GM21786 (cell line): ENCODE data around the gene IL17B.

ENCODE experiments used
- ATAC-seq: cut with Tn5 transposase; IDR thresholded peaks from one replicate; pipeline ENCODE4 v1.9.1; 2021; ENCODE audit not compliant: unreplicated experiment

The IL17B gene

DNA sequence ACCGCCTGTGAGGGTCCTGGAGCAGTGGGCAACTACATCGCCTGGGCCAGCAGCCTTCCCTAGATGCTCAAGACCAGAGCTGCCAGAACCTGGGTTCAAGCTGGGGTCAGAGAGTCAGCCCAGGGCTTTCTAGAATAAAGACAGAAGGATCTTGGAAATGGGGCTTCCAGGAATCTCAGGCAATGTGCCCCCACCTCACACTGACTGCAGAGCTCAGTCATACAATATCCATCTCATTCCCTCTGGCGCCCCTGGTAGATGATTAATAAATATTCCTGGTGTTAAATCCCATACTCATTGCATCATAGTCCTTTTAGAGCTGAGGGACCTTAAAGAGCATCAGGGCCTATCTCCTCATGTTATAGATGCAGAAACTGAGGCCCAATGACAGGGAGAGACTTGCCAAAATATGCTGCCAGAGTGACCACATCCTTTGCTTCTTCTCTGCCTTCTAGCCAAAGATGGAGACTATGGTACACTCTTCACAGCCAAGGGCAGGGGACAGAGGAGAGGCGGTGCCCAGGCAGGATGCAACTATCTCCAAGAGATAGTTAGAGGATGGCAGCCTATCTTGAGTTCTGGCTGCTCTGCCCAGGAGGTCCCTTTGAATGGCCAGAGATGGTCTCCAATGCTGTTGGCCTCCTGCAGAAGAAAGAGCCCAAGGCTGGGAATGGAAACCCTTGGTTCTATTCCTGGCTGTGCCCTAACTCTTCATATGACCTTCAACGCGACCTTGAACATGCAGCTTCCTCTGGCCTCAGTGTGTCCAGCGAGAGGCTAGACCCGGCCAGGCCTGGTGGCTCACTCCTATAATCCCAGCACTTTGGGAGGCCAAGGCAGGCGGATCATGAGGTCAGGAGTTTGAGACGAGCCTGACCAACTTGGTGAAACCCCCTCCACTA is 36.2 kb upstream of the IL17B start:
- ATAC-seq, result no peak

DNA sequence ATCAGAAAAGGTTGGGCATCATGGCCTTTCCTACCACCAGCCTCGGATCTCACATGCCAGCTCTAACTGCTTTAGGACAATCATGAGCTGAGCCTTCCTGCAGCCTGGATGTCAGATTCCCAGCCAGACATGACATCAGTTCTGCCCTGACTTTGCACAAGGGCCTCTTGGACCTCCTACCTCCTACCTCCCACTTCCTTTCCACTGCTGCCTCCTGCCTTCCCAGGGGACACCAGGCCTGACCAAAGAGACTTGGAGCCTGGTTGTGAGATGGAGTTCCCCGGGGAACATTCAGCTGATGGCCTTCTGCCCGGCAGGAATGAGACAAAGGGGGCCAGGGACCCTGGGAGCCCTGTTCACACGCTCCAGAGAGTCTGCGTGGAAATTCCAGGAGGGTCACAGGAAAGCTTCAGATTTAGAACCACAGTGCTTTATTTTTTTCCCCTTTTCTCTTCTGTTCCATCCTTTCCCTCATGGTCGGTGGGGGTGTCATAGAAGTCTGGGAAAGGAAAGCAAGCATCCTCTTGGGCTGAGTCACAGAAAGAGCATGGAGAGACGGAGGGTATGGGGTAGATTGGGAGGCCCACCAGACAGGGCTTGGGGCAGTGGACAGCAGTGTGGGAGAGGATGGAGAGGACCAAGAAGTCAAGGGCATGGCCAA is 35.4 kb upstream of the IL17B start:
- ATAC-seq, result no peak

DNA sequence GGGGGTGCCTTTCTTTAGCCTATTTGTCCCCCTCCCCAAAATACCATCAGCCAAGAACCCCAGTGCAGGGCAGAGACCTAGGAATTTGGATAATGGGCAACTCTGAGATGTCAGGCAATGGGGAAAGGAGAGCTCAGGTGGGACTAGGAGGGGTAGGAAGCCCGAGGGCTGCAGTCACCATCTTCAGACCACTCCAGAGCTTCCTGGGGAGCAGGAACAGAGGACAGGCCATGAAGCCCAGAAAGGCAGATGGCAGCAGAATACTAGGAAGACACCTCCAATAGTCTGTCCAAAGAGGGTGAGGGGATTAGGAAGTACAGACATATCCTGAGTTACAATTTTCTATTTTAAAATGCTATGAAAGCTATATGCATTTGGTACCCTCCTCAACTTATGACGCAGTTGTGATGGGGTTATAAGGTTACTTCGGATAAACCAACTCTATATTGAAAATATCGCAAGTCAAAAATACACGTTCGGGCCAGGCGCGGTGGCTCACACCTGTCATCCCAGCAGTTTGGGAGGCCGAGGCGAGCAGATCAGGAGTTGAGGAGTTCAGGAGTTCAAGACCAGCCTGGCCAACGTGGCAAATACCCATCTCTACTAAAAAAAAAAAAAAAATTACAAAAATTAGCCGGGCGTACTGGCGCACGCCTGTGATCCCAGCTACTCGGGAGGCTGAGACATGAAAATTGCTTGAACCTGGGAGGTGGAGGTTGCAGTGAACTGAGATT is 34.6 kb upstream of the IL17B start:
- no peak for ATAC-seq

DNA sequence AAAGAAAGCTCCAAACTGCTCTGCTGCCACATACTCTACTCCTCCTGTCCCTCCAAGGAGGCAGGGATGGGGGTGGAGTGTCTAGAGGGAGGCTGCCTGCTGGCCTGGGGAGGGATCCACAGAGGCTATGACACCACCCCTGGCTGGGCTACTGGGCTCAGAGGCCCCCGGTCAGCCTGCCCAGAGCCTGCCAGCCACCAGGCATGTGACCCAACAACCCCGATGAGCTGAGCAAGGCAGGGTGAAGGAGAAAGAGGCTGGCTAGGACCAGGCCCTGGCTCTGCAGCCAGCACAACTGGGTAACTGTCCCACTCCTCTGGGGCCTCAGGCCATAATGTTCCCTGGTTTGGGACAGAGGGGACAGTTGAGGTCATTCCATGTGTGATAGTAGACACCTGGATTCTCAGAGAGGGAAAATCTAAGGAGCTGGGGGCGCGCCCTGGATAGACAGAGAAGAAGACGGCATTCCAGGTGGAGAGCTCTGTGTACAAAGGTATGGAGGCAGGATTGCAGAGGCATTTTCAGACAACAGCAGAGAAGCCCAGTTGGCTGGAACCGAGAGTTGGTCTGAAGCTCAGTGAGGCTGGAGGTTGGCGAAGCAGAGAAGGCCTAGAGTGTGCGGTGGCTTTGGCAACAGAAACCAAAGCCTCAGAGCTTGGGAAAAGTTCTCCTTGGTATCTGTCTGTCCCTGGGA is 33.8 kb upstream of the IL17B start:
- ATAC-seq, result no peak

DNA sequence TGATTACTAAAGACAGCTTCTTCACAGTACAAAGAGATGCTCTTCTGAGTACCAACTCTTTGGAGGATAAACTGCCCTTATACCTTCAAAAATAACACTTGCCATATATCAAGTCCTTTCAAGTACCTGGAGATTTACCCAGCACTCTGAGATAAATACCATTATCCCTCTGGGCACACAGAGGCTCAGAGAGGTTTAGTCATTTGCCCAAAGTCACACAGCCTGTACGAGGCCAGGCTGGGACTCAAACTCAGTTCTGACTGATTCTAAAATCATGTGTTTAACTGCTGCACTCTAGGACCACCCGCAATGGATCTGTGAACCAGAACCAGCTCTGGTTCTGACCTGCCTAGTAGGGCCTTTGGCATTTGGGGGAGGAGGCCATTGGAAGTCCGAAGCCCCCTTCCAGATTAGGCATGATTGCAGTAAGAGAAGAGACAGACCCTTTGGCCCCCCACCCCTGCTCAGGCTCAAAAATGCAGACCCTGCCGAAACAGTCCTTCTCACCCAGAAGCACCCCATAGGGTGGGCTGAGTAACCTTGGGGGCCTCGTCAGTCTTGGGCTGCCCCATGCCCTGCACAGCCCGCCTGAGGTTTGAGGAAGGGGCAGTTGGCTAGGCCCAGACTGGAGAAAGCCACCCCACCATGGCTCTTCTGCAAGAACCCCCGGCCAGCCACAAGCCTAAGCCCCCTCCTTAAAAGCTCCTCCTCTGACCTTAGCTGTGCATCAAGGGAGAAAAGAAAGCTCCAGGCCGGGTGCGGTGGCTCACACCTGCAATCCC is 32.8 kb upstream of the IL17B start:
- no peak for ATAC-seq

DNA sequence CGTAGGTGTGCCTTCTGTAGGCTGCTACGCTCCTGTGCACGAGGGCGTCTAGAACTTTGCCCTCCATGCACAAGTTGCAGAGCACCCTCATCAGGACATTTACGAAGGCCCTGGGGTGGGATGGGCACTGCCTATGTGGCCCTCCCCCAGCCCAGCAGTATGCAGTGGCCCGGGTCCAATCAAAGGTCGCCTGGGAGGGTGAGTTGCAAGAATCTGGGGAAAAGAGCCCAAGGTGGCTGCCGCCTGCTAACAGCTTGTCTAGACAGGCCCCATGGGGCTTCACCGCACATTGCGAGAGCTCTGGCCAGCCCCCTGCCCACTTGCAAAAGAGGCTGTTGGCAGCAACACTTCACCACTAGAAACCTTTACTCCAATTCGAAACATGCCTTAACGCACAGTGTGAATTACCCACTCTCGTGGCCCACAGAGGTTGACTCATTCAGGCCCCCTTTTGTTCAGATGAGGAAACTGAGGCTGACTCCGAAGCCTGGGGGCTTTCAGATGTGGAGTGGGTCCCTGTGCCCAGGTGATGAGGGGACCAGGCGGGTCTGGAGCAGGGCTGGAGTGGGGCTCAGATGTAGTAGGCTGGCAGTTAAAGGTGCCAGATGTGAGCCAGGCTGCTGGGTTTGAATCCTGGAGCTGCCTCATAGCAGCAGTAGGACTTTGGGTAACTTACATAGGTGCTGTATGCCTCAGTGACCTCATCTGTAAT is 31.8 kb upstream of the IL17B start:
- no peak for ATAC-seq

DNA sequence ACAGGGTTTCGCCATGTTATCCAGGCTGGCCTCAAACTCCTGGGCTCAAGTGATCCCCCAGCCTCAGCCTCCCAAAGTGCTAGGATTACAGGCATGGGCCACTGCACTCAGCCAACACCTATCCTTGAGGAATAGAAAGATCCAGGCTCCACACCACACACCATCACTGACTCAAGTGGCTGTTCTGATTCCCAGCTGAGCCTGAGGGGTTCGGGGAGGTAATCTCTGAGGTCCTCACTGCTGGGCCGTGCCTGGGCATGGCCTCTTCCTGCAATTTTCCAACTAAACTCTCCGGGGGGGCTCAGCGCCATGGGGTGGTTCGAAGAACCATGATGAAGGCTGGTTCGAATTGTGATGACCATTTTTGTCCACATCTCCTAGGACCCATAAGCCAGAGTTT is 31.0 kb upstream of the IL17B start:
- ATAC-seq, result no peak

DNA sequence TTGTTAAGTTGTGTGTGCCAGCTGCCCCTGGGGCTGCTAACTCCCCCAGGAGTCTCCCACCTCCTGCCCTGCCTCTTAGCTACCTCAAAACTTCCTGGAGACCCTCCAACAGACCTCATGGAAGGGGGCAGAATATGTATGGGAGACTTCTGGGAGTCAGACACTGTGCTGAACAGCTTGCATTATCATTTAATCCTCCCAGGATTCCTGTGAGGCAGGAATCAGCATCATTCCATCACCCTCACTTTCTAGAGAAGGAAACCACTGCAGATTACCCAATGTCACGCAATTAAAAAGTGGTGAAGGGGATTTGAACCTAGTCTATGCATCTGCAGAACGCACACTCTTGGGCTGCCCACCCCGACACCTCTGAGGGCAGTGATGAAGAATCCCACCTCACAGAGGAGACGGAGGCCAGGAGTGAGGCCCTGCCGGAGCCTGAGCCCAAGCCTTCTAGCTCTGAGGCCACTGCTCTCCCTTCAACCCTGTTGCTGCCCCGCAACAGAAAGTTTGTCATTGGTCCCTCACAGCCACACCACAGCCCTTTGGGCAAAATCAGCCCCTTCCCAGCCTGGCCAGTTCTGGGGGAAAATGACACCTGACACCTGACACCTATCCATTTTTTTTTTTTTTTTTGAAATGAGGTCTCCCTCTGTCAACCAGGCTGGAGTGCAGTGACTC is 30.3 kb upstream of the IL17B start:
- ATAC-seq, result no peak

DNA sequence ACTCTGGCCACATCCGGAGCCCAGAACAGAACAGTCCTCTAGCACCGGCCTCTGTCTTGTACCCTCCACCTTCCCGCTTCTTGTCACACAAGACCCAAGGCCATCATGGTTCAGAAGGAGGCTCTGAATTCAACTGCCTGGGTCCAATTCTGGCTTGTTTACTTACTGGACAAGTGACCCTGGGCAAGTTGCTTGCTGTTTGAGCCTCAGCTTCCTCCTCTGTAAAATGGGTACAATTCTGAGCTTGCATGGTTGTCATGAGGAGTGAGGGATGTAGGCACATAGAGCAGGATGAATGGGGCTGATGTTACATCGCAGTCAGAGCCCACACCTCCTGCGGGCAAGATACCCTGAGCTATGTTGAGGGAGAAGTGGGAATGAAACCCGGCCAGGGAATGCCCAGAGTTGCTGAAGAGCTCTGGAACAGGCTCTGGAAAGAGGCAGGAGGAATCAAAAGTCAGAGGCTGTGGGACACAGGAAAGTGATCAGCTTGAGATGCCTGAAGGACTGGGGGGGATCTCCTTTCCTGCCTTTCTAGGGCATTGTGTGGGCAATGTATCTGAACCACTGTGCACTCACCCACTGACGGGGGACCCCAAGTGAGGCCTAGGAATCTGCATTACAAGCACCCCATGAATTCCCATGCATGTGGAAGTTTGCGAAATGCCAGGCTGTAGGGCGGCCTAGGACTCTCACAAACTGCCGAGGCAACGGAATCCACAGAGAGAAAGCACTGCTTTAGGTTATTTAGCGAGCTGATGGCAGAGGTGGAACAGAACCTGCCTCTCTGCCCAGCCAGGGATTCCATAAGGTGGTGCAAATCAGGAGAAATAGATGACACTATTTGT is 29.4 kb upstream of the IL17B start:
- no peak for ATAC-seq

DNA sequence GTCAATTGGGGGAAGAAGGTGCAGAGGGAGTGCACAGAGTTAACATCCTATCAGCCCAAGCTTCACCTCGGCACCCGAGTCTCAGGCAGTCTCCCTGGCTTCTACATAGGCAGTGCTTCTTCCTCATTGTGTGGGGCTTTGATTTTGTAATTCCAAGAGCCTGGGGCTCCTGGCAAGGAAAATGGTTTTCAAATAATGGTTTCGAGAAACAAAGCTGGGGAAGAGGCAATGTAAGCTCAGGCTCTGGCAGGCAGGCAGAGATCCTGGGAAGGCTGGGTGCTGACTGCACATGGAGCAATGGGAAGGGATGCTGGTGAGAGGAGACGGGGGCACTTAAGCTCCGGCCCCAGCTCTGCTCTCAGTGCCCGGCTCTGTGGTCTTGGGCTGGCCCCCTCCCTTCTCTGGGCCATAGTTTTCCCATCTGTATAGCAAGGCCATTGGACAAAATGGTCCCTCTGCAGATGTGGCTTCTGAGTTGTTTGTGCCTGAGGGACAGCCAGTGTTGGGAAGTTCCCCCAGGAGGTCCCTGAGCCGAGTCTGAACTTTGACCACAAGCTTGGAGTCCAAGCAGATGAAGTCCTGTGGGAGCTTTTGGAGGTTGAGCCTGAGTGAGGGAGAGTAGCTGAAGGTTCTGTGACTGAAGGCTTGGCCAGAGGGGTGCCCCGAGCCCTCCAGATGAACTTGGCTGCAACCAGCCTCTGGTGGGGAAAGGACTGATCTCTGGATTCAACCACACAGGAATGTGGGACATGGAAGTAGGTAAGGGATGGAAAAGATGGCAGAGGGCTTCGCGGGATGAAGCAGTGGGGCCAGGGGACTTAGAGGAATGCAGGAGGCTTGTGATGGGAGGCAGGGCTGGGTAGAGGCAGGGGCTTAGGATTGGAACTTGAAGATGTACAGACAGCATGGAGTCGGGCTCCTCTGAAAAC is 28.5 kb upstream of the IL17B start:
- ATAC-seq, result no peak

DNA sequence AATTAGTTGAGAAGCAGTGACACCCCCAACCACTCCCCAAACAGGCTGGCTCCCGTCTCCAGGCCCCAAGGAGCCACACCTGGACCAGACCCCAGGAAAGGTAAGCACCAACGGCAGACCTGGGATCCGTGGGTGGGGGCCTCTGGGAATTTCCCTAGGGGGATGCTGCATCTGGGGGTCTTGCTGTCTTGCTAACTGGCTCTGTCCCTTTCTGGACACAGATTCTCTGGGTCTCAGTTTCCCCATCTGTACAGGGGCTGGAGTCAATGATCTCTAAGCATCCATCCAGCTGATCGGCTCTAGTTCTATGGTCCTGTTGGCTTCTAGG is 27.9 kb upstream of the IL17B start:
- ATAC-seq, result no peak

DNA sequence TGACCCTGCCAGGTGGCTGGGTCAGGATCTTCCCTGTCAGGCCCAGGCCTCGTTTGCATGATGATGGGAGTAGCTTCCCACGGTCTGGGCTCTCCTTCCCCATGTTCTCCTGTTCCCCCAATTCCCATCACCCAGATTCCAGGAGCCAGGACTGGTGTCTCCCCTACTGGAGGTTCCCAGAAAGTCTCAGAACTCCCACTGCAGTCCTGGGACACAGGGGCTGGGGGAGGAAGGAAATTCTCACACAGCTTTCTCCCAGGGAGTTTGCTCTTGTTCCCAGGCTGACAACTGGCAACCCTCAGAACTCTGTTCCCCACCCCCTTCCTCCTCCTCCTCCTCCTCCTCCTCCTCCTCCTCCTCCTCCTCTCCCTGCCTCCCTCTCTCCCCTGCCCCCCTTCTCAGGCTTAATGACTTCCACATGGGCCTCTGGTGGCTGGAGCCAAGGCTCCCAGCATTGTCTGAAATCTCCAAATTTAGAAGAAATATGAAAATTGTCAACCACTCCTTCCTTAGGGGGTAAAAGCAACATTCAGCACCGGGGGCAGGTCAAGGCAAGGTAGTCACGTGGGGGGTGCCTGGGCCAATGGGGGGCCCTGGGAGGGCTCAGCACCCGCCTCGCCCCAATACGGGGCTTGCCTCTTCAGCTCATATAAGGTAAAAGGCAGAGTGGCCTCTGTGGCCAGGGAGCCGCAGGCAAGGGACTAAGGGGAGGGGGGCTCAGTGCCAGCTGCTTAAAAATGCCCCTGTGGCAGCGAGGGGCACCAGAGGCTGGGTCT is 27.3 kb upstream of the IL17B start:
- ATAC-seq, result no peak

DNA sequence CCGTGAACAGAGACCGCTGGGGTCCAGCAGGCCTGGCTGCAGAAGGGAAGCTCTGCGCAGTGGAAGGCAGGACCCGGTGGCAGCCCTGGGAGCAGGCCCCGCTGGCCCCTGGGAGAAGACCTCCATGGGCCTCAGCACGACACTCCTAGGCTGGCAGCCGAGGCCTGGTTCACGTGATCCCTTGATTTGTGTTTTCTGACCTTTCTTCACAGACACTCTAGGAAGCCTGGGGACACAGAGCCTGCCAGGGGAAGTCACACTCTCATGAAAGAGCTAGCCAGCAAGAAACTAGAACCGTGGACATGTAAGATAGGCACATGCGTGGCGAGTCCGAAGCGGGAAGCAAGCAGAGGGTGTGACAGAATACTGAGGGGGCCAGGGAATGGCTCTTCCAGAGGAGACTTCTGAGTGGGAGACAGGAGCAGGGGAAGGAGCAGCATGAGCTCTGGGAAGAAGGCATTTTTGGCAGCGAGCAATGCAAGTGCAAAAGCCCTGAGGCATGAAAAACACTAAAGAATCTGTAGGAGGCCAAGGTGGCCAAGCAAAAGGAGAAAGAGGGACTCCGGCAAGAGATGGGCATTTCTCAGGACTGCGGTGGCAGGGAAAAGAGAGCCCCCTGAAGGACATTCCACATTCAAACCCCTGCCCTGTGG is 26.6 kb upstream of the IL17B start:
- no peak for ATAC-seq

DNA sequence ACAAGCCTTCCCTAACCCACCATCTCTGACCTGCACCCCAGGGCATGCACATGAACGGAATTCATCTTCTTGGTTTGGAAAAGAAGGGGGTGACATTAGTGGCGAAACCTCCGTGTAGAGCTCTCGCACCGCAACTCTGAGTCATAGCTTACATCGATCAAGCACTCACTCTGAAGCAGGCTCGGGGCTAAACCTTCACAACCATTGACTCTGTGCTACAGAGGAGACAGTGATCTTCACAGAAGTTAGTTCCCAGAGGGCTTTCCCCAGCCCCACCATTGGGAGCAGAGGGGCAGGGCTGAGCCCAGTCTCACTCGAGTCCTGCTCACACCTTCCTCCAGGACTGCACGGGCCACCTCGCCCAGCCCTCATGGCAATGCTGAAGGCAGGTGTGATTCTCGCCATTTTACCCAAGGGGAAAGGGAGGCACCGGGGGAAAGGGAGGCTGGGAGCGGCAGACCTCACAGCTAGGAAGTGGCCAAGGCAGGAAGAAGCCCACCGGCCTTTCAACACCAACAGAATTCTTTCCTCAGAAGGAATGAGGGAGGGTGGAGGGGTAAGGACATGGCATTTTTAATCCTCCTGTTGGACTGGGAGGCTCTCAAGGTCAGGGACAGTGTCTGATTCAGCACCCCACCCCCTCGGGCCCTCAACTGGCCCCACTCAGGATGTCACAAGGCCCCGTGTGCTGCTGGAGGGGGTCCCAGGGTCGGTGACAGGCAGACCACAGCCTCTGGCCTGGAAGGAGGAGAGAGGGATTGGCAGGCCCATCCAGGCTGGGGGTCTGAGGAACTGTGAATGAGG is 25.9 kb upstream of the IL17B start:
- no peak for ATAC-seq
